ENCODE measurements around the gene AK4.

AK4 gene

GRCh38 chr1:65247419-65248359 lies 99.7 kb downstream of the AK4 start:
- TF ChIP-seq ZNF777 (tag by site-specific recombination; IDR thresholded peaks at IDR 0.05; ENCODE audit: borderline replicate concordance) (no peak), ZNF510 (tag by site-specific recombination; IDR thresholded peaks at IDR 0.05; ENCODE audit: insufficient replicate concordance) (no peak), ZNF175 (tag by site-specific recombination; IDR thresholded peaks at IDR 0.05) (no peak), MYNN (tag by site-specific recombination; IDR thresholded peaks at IDR 0.05; ENCODE audit: borderline replicate concordance) (no peak), SP2 (tag by site-specific recombination; IDR thresholded peaks at IDR 0.05) (no peak), ZBTB6 (tag by site-specific recombination; IDR thresholded peaks at IDR 0.05) (no peak), ZNF830 (tag by site-specific recombination; IDR thresholded peaks at IDR 0.05; ENCODE audit: low read depth) (no peak), ZNF692 (tag by site-specific recombination; IDR thresholded peaks at IDR 0.05) (no peak), ZNF544 (tag by site-specific recombination; IDR thresholded peaks at IDR 0.05) (no peak), ZBTB17 (tag by site-specific recombination; IDR thresholded peaks at IDR 0.05) (no peak), KLF8 (tag by site-specific recombination; IDR thresholded peaks at IDR 0.05) (no peak), ZNF174 (tag by site-specific recombination; IDR thresholded peaks at IDR 0.05) (no peak)
- no peaks in the 10 kb centered on the region for H3K36me3 ChIP-seq (ENCODE audit: control insufficient read depth in 2 of 2, insufficient read depth in 1 of 2, low read length in 2 of 2)
- ChIA-PET POLR2A (interaction anchor here (0.6 kb wide), 1 partner anchor 440 kb away, joined by 3 read pairs; no protein-coding TSS in a partner anchor), CTCF (interaction anchor here (0.6 to 2.3 kb wide), 4 partner anchors 11 to 270 kb away, joined by 3 to 11 read pairs (median 3); no protein-coding TSS in a partner anchor)
- H3K9me3 ChIP-seq (ENCODE audit: control insufficient read depth, insufficient read depth, low read depth, low read length): no peaks in the 10 kb centered on the region
- H3K4me1 ChIP-seq (ENCODE audit: control insufficient read depth, insufficient read depth, low read length): no peaks in the 10 kb centered on the region
- H3K27ac ChIP-seq (ENCODE audit: extremely low read depth, low read depth, low read length): no peak overlapping the region
- H3K4me3 ChIP-seq (ENCODE audit: low read depth, low read length): no peak overlapping the region

GRCh38 chr1:65250826-65251225 lies 102.8 kb downstream of the AK4 start:
- H3K27ac ChIP-seq (ENCODE audit: extremely low read depth, low read depth, low read length): no peak overlapping the region
- H3K4me3 ChIP-seq (ENCODE audit: low read depth, low read length): no peak overlapping the region
- CTCF ChIA-PET: no interaction called here
- no peaks in the 10 kb centered on the region for H3K9me3 ChIP-seq (ENCODE audit: control insufficient read depth, insufficient read depth, low read depth, low read length)
- no peaks in the 10 kb centered on the region for H3K36me3 ChIP-seq (ENCODE audit: control insufficient read depth in 2 of 2, insufficient read depth in 1 of 2, low read length in 2 of 2)
- POLR2A ChIA-PET: no interaction called here
- TF ChIP-seq BCL11A (tag by site-specific recombination; IDR thresholded peaks at IDR 0.05; ENCODE audit: low read depth) (no peak), ZNF623 (tag by site-specific recombination; IDR thresholded peaks at IDR 0.05) (no peak), SCRT2 (tag by site-specific recombination; IDR thresholded peaks at IDR 0.05) (no peak), PBX3 (CRISPR knock-in tag; IDR thresholded peaks at IDR 0.05) (no peak), TRIM28 (IDR thresholded peaks at IDR 0.05; ENCODE audit: borderline replicate concordance, low read length) (no peak), ZNF629 (tag by site-specific recombination; IDR thresholded peaks at IDR 0.05) (no peak), ZNF350 (tag by site-specific recombination; IDR thresholded peaks at IDR 0.05) (no peak), ZFP41 (tag by site-specific recombination; IDR thresholded peaks at IDR 0.05; ENCODE audit: borderline replicate concordance) (no peak), ZFP37 (tag by site-specific recombination; IDR thresholded peaks at IDR 0.05) (no peak), EGR2 (tag by site-specific recombination; IDR thresholded peaks at IDR 0.05; ENCODE audit: low read depth) (no peak), ZNF354C (tag by site-specific recombination; IDR thresholded peaks at IDR 0.05; ENCODE audit: borderline replicate concordance, low read depth) (no peak), PRDM1 (tag by site-specific recombination; IDR thresholded peaks at IDR 0.05) (no peak), ZNF580 (tag by site-specific recombination; IDR thresholded peaks at IDR 0.05) (no peak), ZNF24 (tag by site-specific recombination; IDR thresholded peaks at IDR 0.05) (no peak), ZNF391 (tag by site-specific recombination; IDR thresholded peaks at IDR 0.05; ENCODE audit: borderline replicate concordance, low read depth) (no peak), BCL6B (tag by site-specific recombination; IDR thresholded peaks at IDR 0.05) (no peak), ZBTB17 (tag by site-specific recombination; IDR thresholded peaks at IDR 0.05) (no peak), ZNF155 (tag by site-specific recombination; IDR thresholded peaks at IDR 0.05) (no peak), ZNF626 (tag by site-specific recombination; IDR thresholded peaks at IDR 0.05) (no peak)
- H3K4me1 ChIP-seq (ENCODE audit: control insufficient read depth, insufficient read depth, low read length): no peaks in the 10 kb centered on the region

Measured in HEK293 (cell line).